Gastrocnemius medialis (tissue), 4 donors: ENCODE results near the gene PAX6.

ENCODE experiments used
- CTCF ChIP-seq, 5 experiments: fragments of 450-650 bp in 3 of 5; fragments of 200-600 bp in 2 of 5; sonication (generic) in 2 of 5; IDR thresholded peaks in 4 of 5; conservative IDR thresholded peaks in 1 of 5; 1 replicate in 4 of 5; 2 replicates in 1 of 5; pipeline ENCODE4 v1.5.1; 2016 to 2019; ENCODE audit warnings: antibody characterized with exemption in 5 of 5, mild to moderate bottlenecking in 3 of 5, moderate library complexity in 3 of 5
- POLR2A ChIP-seq, 2 donors: fragments of 450-650 bp; IDR thresholded peaks; one replicate each; pipeline ENCODE4 v1.6.1; 2017; ENCODE audit warnings: antibody characterized with exemption in 2 of 2, mild to moderate bottlenecking in 2 of 2, moderate library complexity in 2 of 2

DNA sequence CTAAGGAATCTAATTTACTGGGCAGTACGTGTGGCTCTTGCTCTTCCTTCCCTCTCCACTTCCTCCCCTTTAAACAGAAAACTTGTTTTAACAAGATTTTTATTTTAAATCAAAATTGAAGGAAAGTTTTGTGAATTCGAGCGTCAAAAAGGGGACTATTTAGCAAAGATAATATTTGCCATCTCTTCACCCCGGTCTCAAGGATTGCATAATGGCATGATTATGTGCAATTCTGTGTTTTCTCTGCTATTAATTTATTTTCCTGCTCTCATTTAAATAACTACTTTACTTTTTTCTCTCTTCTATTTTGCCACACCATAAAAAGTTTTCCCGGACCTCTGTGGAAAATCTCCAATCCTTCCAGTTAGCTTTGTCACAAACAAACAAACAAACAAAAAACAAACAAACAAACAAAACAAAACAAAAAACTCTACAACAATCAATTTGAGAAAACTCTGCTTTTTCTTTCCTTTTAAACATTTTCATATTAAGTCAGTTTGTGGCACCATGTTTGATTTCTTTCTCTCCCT is 10.2 kb upstream of the PAX6 start:
- TF ChIP-seq POLR2A (IDR thresholded peaks at IDR 0.05) (no peak), CTCF (IDR thresholded peaks at IDR 0.05 in 4 of 5, conservative IDR thresholded peaks at IDR 0.05 in 1 of 5) (no peak)
